CD4-positive, alpha-beta T cell treated with Interleukin-6 at 100 ng/mL for 8 hours (primary cell): ENCODE results near the gene OR1S2.
"Not testable (repeated sequence)": the region's sequence is repeated elsewhere in the genome, so short reads cannot be mapped to it uniquely, and the experiment has no call there.

ENCODE experiments used
- DNase-seq: peaks from one replicate; pipeline ENCODE4 v3.0.0-alpha.2; 2020; ENCODE audit warnings: mixed read lengths, low spot score

The OR1S2 gene

GRCh38 chr11:58204042-58204441 lies at the start of gene OR1S2:
Gene OR1S2, minus strand, starts transcription at chr11:58204142. Its CDS starts 0 bp downstream, at chr11:58204142.
- no peak for DNase-seq

- no peak for DNase-seq
Observed at GRCh38 chr11:58243954-58244353, 40.0 kb upstream of the OR1S2 start.

- no peak for DNase-seq
Observed at GRCh38 chr11:58227956-58228615, 24.1 kb upstream of the OR1S2 start.

- DNase-seq = no peak
Observed at GRCh38 chr11:58222721-58223120, 18.8 kb upstream of the OR1S2 start.

GRCh38 chr11:58216476-58216875 lies 12.5 kb upstream of the OR1S2 start:
- no peak for DNase-seq

GRCh38 chr11:58212420-58212819 lies 8.5 kb upstream of the OR1S2 start, which contains the start of gene OR1S1:
Gene OR1S1, plus strand, starts transcription at chr11:58212720.
- not testable (repeated sequence) for DNase-seq

GRCh38 chr11:58199271-58199670 lies 4.7 kb downstream of the OR1S2 start:
- no peak for DNase-seq

GRCh38 chr11:58195939-58196338 lies 8.0 kb downstream of the OR1S2 start:
- no peak for DNase-seq

GRCh38 chr11:58193391-58193790 lies 10.6 kb downstream of the OR1S2 start:
- no peak for DNase-seq

GRCh38 chr11:58192229-58192628 lies 11.7 kb downstream of the OR1S2 start:
- DNase-seq = no peak

- DNase-seq = no peak
Observed at GRCh38 chr11:58188770-58189169, 15.2 kb downstream of the OR1S2 start, which contains the start of gene OR9Q2. Gene OR9Q2, plus strand, starts transcription at chr11:58189070. Its CDS starts 1,421 bp downstream, at chr11:58190491.

GRCh38 chr11:58186938-58187337 lies 17.0 kb downstream of the OR1S2 start:
- DNase-seq = no peak

- DNase-seq = no peak
Observed at GRCh38 chr11:58179648-58180047, 24.3 kb downstream of the OR1S2 start.

- DNase-seq = no peak
Observed at GRCh38 chr11:58178444-58178843, 25.5 kb downstream of the OR1S2 start.

GRCh38 chr11:58177409-58178054 lies 26.4 kb downstream of the OR1S2 start:
- no peak for DNase-seq

- DNase-seq = no peak
Observed at GRCh38 chr11:58165504-58166106, 38.3 kb downstream of the OR1S2 start.

- DNase-seq = no peak
Observed at GRCh38 chr11:58164990-58165389, 39.0 kb downstream of the OR1S2 start.

- DNase-seq = no peak
Observed at GRCh38 chr11:58164389-58164788, 39.6 kb downstream of the OR1S2 start.
